Right ventricle myocardium superior (tissue), 1 donor: ENCODE results near the gene ANKRD36B. TPM values are rescaled to one million over a fixed set of nuclear protein-coding genes. Genes with fewer than 3 reads are reported as not detected.
"Not testable (repeated sequence)": the region's sequence is repeated elsewhere in the genome, so short reads cannot be mapped to it uniquely, and the experiment has no call there.

Source experiments
- ATAC-seq: fragments of 200-7000 bp; cut with Tn5 transposase; one replicate; pipeline ENCODE4 v1.9.1; 2020; ENCODE audit warnings: mild to moderate bottlenecking; ENCODE audit not compliant: poor library complexity
- DNase-seq: peaks from one replicate; pipeline ENCODE4 v3.0.0-alpha.2; 2020
- intact Hi-C: fragments of 100-400 bp; cut with DNase I; formaldehyde crosslinking; loops from one replicate; pipeline ENCODE4 v1.11.2; 2022
- total RNA-seq: library from RNA; stranded (reverse); fragmentation: NEBNext Ultra II Directional; extraction: Animal tissue kit (Norgen Biotek cat#: 25700); gene quantifications from one replicate; pipeline ENCODE4 v1.2.1, GENCODE V29; 2021
- donor health status: DM: no; HTN: yes; CAD: no; lungs with severe emphysema.

The ANKRD36B gene
- total RNA-seq, 1 donor from 2014 or later: 2.6 TPM

GRCh38 chr2:97589257-97589597 is 450 bp downstream of the ANKRD36B start:
- ATAC-seq, intact Hi-C loops, DNase-seq: not testable (repeated sequence)

DNA sequence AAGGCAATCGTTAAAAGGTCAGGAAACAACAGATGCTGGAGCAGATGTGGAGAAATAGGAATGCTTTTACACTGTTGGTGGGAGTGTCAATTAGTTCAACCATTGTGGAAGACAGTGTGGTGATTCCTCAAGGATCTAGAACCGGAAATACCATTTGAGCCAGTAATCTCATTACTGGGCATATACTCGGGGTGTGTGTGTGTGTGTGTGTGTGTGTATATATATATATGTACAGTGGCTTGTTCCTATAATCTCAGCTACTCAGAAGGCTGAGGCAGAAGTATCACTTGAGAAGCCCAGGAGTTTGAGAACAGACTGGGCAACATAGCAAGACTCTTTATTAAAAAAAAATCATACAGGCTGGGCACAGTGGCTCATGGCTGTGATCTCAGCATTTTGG is 24.0 kb downstream of the ANKRD36B start:
- DNase-seq, ATAC-seq, intact Hi-C loops: not testable (repeated sequence)

DNA sequence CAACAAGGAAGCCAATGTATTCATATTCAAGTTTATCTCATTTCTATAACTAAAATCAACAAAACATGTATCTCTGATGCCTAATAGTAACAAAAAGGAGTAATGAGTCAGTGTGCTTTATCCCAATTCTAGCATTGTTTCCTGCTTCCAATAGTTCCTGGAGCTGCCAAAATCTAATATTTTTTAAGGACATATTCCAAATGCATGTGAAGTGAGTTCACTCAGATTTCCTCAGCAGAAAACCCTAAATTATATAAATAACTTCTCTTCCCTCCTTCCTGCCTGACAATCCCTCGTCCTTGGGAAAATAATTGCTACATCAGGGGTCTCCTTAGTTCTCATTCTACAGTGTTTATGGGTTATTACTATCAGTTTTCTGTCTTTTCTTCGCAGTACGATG is 37.3 kb downstream of the ANKRD36B start:
- intact Hi-C loops, ATAC-seq, DNase-seq: not testable (repeated sequence)

DNA sequence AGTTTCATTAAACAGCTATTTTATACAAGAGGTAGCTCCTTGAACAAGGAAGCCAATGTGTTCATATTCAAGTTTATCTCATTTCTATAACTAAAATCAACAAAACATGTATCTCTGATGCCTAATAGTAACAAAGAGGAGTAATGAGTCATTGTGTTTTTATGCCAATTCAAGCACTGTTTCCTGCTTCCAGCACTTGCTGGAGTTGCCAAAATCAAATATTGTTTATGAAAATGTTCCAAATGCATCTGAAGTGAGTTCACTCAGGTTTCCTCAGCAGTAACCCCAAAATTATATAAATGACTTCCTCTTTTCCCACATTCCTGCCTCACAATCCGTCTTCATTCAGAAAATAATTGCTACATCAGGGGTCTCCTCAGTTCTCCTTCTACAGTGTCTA is 39.2 kb downstream of the ANKRD36B start:
- ATAC-seq, intact Hi-C loops, DNase-seq: not testable (repeated sequence)

GRCh38 chr2:97549058-97549457 is 40.6 kb downstream of the ANKRD36B start:
- ATAC-seq, DNase-seq, intact Hi-C loops: not testable (repeated sequence)

DNA sequence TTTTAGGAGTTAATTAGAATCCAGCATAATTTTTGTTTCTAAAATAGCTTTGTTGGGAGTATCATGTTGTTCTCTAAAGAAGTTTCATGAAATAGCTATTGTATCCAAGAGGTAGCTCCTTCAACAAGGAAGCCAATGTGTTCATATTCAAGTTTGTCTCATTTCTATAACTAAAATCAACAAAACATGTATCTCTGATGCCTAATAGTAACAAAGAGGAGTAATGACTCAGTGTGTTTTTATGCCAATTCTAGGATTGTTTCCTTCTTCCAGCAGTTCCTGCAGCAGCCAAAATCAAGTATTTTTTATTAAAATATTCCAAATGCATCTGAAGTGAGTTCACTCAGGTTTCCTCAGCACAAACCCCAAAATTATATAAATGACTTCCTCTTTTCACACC is 41.1 kb downstream of the ANKRD36B start:
- DNase-seq, intact Hi-C loops, ATAC-seq: not testable (repeated sequence)

- no peak for ATAC-seq
- no peak for DNase-seq
- intact Hi-C loops: no loop called here
Observed at GRCh38 chr2:97546711-97547110, 43.0 kb downstream of the ANKRD36B start.

GRCh38 chr2:97544911-97545310 is 44.8 kb downstream of the ANKRD36B start:
- intact Hi-C loops, DNase-seq, ATAC-seq: not testable (repeated sequence)

DNA sequence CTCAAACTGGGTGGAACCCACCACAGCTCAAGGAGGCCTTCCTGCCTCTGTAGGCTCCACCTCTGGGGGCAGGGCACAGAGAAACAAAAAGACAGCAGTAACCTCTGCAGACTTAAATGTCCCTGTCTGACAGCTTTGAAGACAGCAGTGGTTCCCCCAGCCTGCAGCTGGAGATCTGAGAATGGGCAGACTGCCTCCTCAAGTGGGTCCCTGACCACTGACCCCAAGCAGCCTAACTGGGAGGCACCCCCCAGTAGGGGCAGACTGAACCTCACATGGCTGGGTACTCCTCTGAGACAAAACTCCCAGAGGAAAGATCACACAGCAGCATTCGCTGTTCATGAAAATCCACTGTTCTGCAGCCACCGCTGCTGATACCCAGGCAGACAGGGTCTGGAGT is 63.8 kb downstream of the ANKRD36B start:
- ATAC-seq, DNase-seq, intact Hi-C loops: not testable (repeated sequence)

- DNase-seq, ATAC-seq, intact Hi-C loops: not testable (repeated sequence)
Observed at GRCh38 chr2:97523816-97524215, 65.9 kb downstream of the ANKRD36B start.

DNA sequence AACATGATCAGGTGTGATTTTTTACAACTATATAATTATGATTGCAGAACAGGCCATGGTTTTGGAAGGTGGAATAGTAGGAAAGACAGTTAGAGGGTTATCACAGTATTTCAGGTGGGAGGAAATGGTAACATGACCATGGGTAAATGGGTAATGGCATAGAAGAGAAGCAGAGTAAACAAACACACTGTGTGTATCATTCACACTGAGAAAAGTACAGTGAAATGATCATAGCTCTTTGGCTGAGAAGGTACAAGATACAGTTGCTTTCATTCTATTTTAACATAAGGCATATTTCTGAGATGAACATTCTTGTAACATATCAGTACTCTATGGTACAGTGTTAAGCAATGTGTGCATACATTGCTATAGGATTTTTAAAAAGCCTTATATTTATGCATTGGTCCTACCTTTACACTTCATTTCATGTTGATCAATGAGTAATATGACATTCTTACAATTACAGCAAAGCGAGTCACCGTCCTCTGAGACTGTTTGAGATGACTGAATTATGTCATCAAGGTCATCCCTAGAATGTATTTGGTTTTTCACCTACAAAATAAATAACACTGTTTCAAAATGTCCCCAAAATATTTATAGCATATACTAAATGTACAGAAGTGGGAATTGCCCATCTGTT is 66.6 kb downstream of the ANKRD36B start:
- DNase-seq, intact Hi-C loops, ATAC-seq: not testable (repeated sequence)

GRCh38 chr2:97495651-97496050 is 94.0 kb downstream of the ANKRD36B start:
- ATAC-seq, DNase-seq, intact Hi-C loops: not testable (repeated sequence)

DNA sequence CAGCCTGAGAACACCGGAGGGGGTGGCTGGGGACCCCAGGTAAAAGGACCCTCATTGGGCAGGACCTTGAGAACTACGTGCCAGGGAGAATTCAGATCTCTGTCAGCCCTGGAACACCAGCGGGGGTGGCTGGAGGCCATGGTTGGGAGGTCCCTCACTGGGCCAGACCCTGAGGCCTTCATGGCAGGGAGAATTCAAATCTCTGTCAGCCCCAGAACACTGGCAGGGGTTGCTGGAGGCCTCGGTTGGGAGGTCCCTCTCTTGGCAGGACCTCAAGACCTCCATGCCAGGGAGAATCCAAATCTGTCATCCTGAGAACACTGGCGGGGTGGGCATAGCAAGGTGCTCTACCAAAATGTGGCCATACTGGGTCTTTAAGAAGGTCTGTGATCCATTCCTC is 99.5 kb downstream of the ANKRD36B start:
- intact Hi-C loops, ATAC-seq: not testable (repeated sequence)
- peak; percentile 33 for DNase-seq

Other genes with a start within 250 kb of the ANKRD36B start
- 1,337 TPM for gene COX5B, start 56.2 kb upstream of the ANKRD36B start, total RNA-seq
- gene ACTR1B, start 74.2 kb upstream of the ANKRD36B start, total RNA-seq: 54.5 TPM
- gene C2orf92, start 79.8 kb upstream of the ANKRD36B start, total RNA-seq: 1.2 TPM
- gene ZAP70, start 123.7 kb upstream of the ANKRD36B start, total RNA-seq: 0.70 TPM